K562 (cell line): ENCODE data around the gene DNAH17.

ENCODE experiments used
- CTCF ChIP-seq, 3 experiments: IDR thresholded peaks in 2 of 3; conservative IDR thresholded peaks in 1 of 3; 2 replicates each; pipeline ENCODE4 v1.5.1; 2011 to 2012; ENCODE audit warnings: low read length in 3 of 3, mild to moderate bottlenecking in 3 of 3, control low read depth in 2 of 3, improper control_type of control experiment in 1 of 3, inconsistent platforms in 1 of 3, low read depth in 1 of 3, mixed read lengths in 1 of 3, moderate library complexity in 1 of 3; ENCODE audit not compliant: insufficient read depth in 2 of 3
- HCFC1 ChIP-seq: IDR thresholded peaks from 2 replicates; pipeline ENCODE4 v1.6.1; 2012; ENCODE audit warnings: low read depth, low read length, improper control_type of control experiment
- HMG20A ChIP-seq: fragments of 450-650 bp; formaldehyde crosslinking; conservative IDR thresholded peaks from 2 replicates; pipeline ENCODE4 v1.4.0; 2020; ENCODE audit warnings: mild to moderate bottlenecking, mixed read lengths
- KAT7 ChIP-seq: sonication (generic); formaldehyde crosslinking; IDR thresholded peaks from 2 replicates; pipeline ENCODE4 v1.8.0; 2022; ENCODE audit warnings: missing genetic modification reagents, mild to moderate bottlenecking, borderline replicate concordance
- MAFK ChIP-seq: IDR thresholded peaks from 2 replicates; pipeline ENCODE4 v1.6.1; 2011; ENCODE audit warnings: low read length, improper control_type of control experiment
- MTF1 ChIP-seq: fragments of 250-450 bp; sonication (Bioruptor Pico); IDR thresholded peaks from 2 replicates; pipeline ENCODE4 v1.9.0; 2021; ENCODE audit warnings: moderate library complexity, mild to moderate bottlenecking, inconsistent platforms, borderline replicate concordance
- POLR2A ChIP-seq: fragments of 450-650 bp; conservative IDR thresholded peaks from 2 replicates; pipeline ENCODE4 v1.6.1; 2016
- POLR3G ChIP-seq: IDR thresholded peaks from 2 replicates; pipeline ENCODE4 v1.6.1; 2011; ENCODE audit not compliant: insufficient read length, insufficient replicate concordance; ENCODE audit errors: extremely low read depth
- TOE1 ChIP-seq, 2 experiments: fragments of 450-650 bp in 1 of 2; sonication (generic) in 1 of 2; formaldehyde crosslinking in 1 of 2; IDR thresholded peaks; 2 replicates each; pipeline versions ENCODE4 v1.7.1 to v1.8.0; 2016 to 2022; ENCODE audit warnings: borderline replicate concordance in 2 of 2, mild to moderate bottlenecking in 2 of 2, antibody characterized with exemption in 1 of 2, inconsistent platforms in 1 of 2, low read depth in 1 of 2, missing genetic modification reagents in 1 of 2, moderate library complexity in 1 of 2
- TF ChIP-seq, protein P1 (sequence below): fragments of 250-450 bp; sonication (Bioruptor Pico); IDR thresholded peaks from 2 replicates; pipeline ENCODE4 v1.5.0; 2022; ENCODE audit warnings: mild to moderate bottlenecking
- TF ChIP-seq, protein P2 (sequence below): sonication (generic); formaldehyde crosslinking; IDR thresholded peaks from 2 replicates; pipeline ENCODE4 v1.8.1; 2023; ENCODE audit warnings: mild to moderate bottlenecking, missing genetic modification reagents

GRCh38 chr17:78592991-78593329 is 15.8 kb upstream of the DNAH17 start:
- no peak for TF ChIP-seq KAT7 (CRISPR knock-in tag)
- TF ChIP-seq POLR2A: no peak
- no peak for TF ChIP-seq MTF1 (CRISPR knock-in tag)
- no peak for TF ChIP-seq CTCF (IDR thresholded peaks at IDR 0.05 in 2 of 3, conservative IDR thresholded peaks at IDR 0.05 in 1 of 3; ENCODE audit: insufficient read depth in 2 of 3, low read depth in 1 of 3, low read length in 3 of 3)
- no peak for TF ChIP-seq HMG20A (CRISPR knock-in tag)
- TF ChIP-seq, protein P1, sequence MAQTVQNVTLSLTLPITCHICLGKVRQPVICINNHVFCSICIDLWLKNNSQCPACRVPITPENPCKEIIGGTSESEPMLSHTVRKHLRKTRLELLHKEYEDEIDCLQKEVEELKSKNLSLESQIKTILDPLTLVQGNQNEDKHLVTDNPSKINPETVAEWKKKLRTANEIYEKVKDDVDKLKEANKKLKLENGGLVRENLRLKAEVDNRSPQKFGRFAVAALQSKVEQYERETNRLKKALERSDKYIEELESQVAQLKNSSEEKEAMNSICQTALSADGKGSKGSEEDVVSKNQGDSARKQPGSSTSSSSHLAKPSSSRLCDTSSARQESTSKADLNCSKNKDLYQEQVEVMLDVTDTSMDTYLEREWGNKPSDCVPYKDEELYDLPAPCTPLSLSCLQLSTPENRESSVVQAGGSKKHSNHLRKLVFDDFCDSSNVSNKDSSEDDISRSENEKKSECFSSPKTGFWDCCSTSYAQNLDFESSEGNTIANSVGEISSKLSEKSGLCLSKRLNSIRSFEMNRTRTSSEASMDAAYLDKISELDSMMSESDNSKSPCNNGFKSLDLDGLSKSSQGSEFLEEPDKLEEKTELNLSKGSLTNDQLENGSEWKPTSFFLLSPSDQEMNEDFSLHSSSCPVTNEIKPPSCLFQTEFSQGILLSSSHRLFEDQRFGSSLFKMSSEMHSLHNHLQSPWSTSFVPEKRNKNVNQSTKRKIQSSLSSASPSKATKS: no peak
- TF ChIP-seq POLR3G: no peak
- no peak for TF ChIP-seq MAFK
- TF ChIP-seq HCFC1: no peak
- TF ChIP-seq, protein P2, sequence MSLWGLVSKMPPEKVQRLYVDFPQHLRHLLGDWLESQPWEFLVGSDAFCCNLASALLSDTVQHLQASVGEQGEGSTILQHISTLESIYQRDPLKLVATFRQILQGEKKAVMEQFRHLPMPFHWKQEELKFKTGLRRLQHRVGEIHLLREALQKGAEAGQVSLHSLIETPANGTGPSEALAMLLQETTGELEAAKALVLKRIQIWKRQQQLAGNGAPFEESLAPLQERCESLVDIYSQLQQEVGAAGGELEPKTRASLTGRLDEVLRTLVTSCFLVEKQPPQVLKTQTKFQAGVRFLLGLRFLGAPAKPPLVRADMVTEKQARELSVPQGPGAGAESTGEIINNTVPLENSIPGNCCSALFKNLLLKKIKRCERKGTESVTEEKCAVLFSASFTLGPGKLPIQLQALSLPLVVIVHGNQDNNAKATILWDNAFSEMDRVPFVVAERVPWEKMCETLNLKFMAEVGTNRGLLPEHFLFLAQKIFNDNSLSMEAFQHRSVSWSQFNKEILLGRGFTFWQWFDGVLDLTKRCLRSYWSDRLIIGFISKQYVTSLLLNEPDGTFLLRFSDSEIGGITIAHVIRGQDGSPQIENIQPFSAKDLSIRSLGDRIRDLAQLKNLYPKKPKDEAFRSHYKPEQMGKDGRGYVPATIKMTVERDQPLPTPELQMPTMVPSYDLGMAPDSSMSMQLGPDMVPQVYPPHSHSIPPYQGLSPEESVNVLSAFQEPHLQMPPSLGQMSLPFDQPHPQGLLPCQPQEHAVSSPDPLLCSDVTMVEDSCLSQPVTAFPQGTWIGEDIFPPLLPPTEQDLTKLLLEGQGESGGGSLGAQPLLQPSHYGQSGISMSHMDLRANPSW: no peak
- TF ChIP-seq TOE1 (IDR thresholded peaks at IDR 0.05; ENCODE audit: borderline replicate concordance): no peak
- TF ChIP-seq TOE1 (CRISPR knock-in tag; IDR thresholded peaks at IDR 0.05; ENCODE audit: borderline replicate concordance, low read depth): no peak
